Skeletal muscle tissue (tissue), 4 donors: ENCODE measurements around the gene ERBB2. TPM values are rescaled to one million over a fixed set of nuclear protein-coding genes. Genes with fewer than 3 reads are reported as not detected.
A peak's percentile ranks its signal among the peaks of the same experiment; 100 is the strongest.
"Not testable (repeated sequence)": the region's sequence is repeated elsewhere in the genome, so short reads cannot be mapped to it uniquely, and the experiment has no call there.

Experiments used
- H3K27ac ChIP-seq: one replicate; pipeline ENCODE4 v1.7.0; 2013; ENCODE audit warnings: mild to moderate bottlenecking, low read depth, low read length, inconsistent platforms
- H3K27me3 ChIP-seq, 3 donors: one replicate each; pipeline ENCODE4 v1.7.0; 2013; ENCODE audit warnings: low read length in 3 of 3; ENCODE audit not compliant: control insufficient read depth in 3 of 3, insufficient read depth in 3 of 3
- H3K36me3 ChIP-seq, 3 donors: one replicate each; pipeline ENCODE4 v1.7.0; 2013; ENCODE audit warnings: low read length in 3 of 3; ENCODE audit not compliant: control insufficient read depth in 3 of 3, insufficient read depth in 3 of 3
- H3K4me1 ChIP-seq, 3 donors: one replicate each; pipeline ENCODE4 v1.7.0; 2013; ENCODE audit warnings: low read length in 3 of 3, mild to moderate bottlenecking in 3 of 3; ENCODE audit not compliant: control insufficient read depth in 3 of 3, insufficient read depth in 3 of 3
- H3K4me3 ChIP-seq, 3 donors: one replicate each; pipeline ENCODE4 v1.7.0; 2013; ENCODE audit warnings: low read length in 3 of 3
- H3K9ac ChIP-seq, 3 donors: one replicate each; pipeline ENCODE4 v1.7.0; 2013; ENCODE audit warnings: low read length in 3 of 3, mild to moderate bottlenecking in 3 of 3, moderate library complexity in 2 of 3, low read depth in 1 of 3
- H3K9me3 ChIP-seq, 3 donors: one replicate each; pipeline ENCODE4 v1.7.0; 2013; ENCODE audit warnings: low read length in 3 of 3; ENCODE audit not compliant: control insufficient read depth in 3 of 3
- total RNA-seq: library from RNA; depleted of rRNA; stranded (reverse); fragments of >200 nt; gene quantifications from one replicate; pipeline ENCODE4 v1.2.3, GENCODE V29; 2014
- donor health status: Osteomylitis.

ERBB2 gene
- total RNA-seq, 1 donor from 2014 or later = 69.9 TPM

GRCh38 chr17:39711071-39711470 lies 11.2 kb downstream of the ERBB2 start:
- peaks cover 4 to 20% (median 10%) of the 10 kb centered on the region in 3 donors for H3K4me1 ChIP-seq
- H3K27me3 ChIP-seq, H3K4me3 ChIP-seq, H3K27ac ChIP-seq, H3K9me3 ChIP-seq, H3K9ac ChIP-seq: not testable (repeated sequence)
- peaks cover 55 to 66% (median 65%) of the 10 kb centered on the region in 3 donors for H3K36me3 ChIP-seq

- H3K36me3 ChIP-seq = peaks cover 58 to 72% (median 66%) of the 10 kb centered on the region in 3 donors
- H3K4me3 ChIP-seq = no peak overlapping the region
- no peak overlapping the region for H3K9ac ChIP-seq
- H3K27ac ChIP-seq = no peak overlapping the region
- H3K4me1 ChIP-seq = peaks cover 6 to 20% (median 10%) of the 10 kb centered on the region in 3 donors
- H3K9me3 ChIP-seq = no peaks in the 10 kb centered on the region
- H3K27me3 ChIP-seq = no peaks in the 10 kb centered on the region
Observed at GRCh38 chr17:39711851-39712250, 12.0 kb downstream of the ERBB2 start.

GRCh38 chr17:39714234-39714633 lies 14.4 kb downstream of the ERBB2 start:
- Histone ChIP-seq H3K9me3 (no peaks in the 10 kb centered on the region), H3K27ac (no peak overlapping the region), H3K4me1 (peaks cover 13 to 17% (median 13%) of the 10 kb centered on the region in 3 donors), H3K27me3 (no peaks in the 10 kb centered on the region), H3K9ac (no peak overlapping the region), H3K4me3 (no peak overlapping the region), H3K36me3 (peaks cover 45 to 67% (median 52%) of the 10 kb centered on the region in 3 donors)

GRCh38 chr17:39715375-39716072 lies 15.7 kb downstream of the ERBB2 start:
- Histone ChIP-seq H3K9me3 (no peaks in the 10 kb centered on the region), H3K27ac (no peak overlapping the region), H3K27me3 (no peaks in the 10 kb centered on the region), H3K36me3 (peaks cover 40 to 66% (median 49%) of the 10 kb centered on the region in 3 donors), H3K4me3 (no peak overlapping the region), H3K4me1 (peaks cover 13 to 17% (median 13%) of the 10 kb centered on the region in 3 donors), H3K9ac (peak overlapping the region in 1 of 3 donors; percentile 32)

GRCh38 chr17:39716073-39716818 lies 16.4 kb downstream of the ERBB2 start:
- Histone ChIP-seq H3K27ac (peak overlapping the region; percentile 40), H3K9ac (peak overlapping the region; percentile 4 to 45 (median 32)), H3K4me1 (peaks cover 13 to 17% (median 13%) of the 10 kb centered on the region in 3 donors), H3K4me3 (no peak overlapping the region), H3K9me3 (no peaks in the 10 kb centered on the region), H3K27me3 (no peaks in the 10 kb centered on the region), H3K36me3 (peaks cover 40 to 63% (median 46%) of the 10 kb centered on the region in 3 donors)

GRCh38 chr17:39716879-39717536 lies 17.1 kb downstream of the ERBB2 start:
- Histone ChIP-seq H3K27me3 (no peaks in the 10 kb centered on the region), H3K4me1 (peaks cover 13 to 17% (median 13%) of the 10 kb centered on the region in 3 donors), H3K36me3 (peaks cover 32 to 56% (median 40%) of the 10 kb centered on the region in 3 donors), H3K4me3 (no peak overlapping the region), H3K27ac (peak overlapping the region; percentile 40), H3K9ac (peak overlapping the region in 1 of 3 donors; percentile 4), H3K9me3 (no peaks in the 10 kb centered on the region)

GRCh38 chr17:39717660-39718059 lies 17.8 kb downstream of the ERBB2 start:
- Histone ChIP-seq H3K27ac (no peak overlapping the region), H3K9ac (no peak overlapping the region)

GRCh38 chr17:39719563-39720355 lies 19.9 kb downstream of the ERBB2 start:
- Histone ChIP-seq H3K4me3 (no peak overlapping the region), H3K9ac (peak overlapping the region in 1 of 3 donors; percentile 1), H3K27me3 (no peaks in the 10 kb centered on the region), H3K27ac (no peak overlapping the region), H3K4me1 (peaks cover 13 to 17% (median 13%) of the 10 kb centered on the region in 3 donors), H3K9me3 (no peaks in the 10 kb centered on the region), H3K36me3 (peaks cover 36 to 52% (median 40%) of the 10 kb centered on the region in 3 donors)

More at GRCh38 chr17:39717660-39718059, 17.8 kb downstream of the ERBB2 start:
- Histone ChIP-seq H3K27me3 (no peaks in the 10 kb centered on the region), H3K4me1 (peaks cover 13 to 17% (median 13%) of the 10 kb centered on the region in 3 donors), H3K4me3 (no peak overlapping the region), H3K9me3 (no peaks in the 10 kb centered on the region), H3K36me3 (peaks cover 29 to 50% (median 38%) of the 10 kb centered on the region in 3 donors)

GRCh38 chr17:39722104-39722503 lies 22.2 kb downstream of the ERBB2 start:
- H3K4me3 ChIP-seq = no peak overlapping the region
- H3K9ac ChIP-seq = no peak overlapping the region
- H3K4me1 ChIP-seq = peaks cover 2 to 6% (median 3%) of the 10 kb centered on the region in 3 donors
- peaks cover 36 to 44% (median 42%) of the 10 kb centered on the region in 3 donors for H3K36me3 ChIP-seq
- H3K27me3 ChIP-seq = no peaks in the 10 kb centered on the region
- no peaks in the 10 kb centered on the region for H3K9me3 ChIP-seq
- H3K27ac ChIP-seq = no peak overlapping the region
